Activated CD4-positive, alpha-beta T cell treated with anti-CD3 and anti-CD28 coated beads, Interleukin-2, Interleukin-6, amounts not matched to agents 100 ng/mL and 50 ng/mL, durations not matched to agents 16 hours and 8 hours (primary cell): ENCODE measurements around the gene TPSG1.
"Not testable (repeated sequence)": the region's sequence is repeated elsewhere in the genome, so short reads cannot be mapped to it uniquely, and the experiment has no call there.

ENCODE experiments used
- DNase-seq: peaks from one replicate; pipeline ENCODE4 v3.0.0-alpha.2; 2020

Gene TPSG1

GRCh38 chr16:1230084-1230470 is 5.0 kb upstream of the TPSG1 start, which contains the start of gene TPSB2:
TSS of gene TPSB2 (minus strand) at chr16:1230184. CDS start at chr16:1229951, 233 bp downstream.
- not testable (repeated sequence) for DNase-seq

- not testable (repeated sequence) for DNase-seq
Observed at GRCh38 chr16:1229476-1229875, 4.4 kb upstream of the TPSG1 start.

DNA sequence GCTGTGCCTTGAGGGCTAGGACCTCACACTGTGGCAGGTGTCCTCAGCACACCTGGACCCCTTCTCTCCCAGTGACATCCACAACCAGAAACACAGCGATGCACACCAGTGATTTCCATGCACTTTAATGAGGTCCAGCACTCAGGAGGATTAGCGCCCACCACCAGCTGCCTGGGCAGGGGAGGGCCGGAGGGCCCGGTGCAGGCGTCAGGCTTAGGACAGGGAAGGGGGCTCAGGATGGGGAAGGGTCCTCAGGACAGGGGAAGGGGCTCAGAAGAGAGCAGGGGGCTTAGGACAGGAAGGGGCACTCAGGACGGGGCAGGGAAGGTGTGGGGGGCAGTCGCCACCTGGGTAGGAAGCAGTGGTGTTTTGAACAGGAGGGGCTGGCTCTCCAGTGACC is 3.2 kb upstream of the TPSG1 start:
- not testable (repeated sequence) for DNase-seq

GRCh38 chr16:1226692-1227091 is 1.6 kb upstream of the TPSG1 start:
- DNase-seq = not testable (repeated sequence)

GRCh38 chr16:1225728-1226311 is 752 bp upstream of the TPSG1 start:
- not testable (repeated sequence) for DNase-seq

- no peak for DNase-seq
Observed at GRCh38 chr16:1224558-1224957, 510 bp downstream of the TPSG1 start.

DNA sequence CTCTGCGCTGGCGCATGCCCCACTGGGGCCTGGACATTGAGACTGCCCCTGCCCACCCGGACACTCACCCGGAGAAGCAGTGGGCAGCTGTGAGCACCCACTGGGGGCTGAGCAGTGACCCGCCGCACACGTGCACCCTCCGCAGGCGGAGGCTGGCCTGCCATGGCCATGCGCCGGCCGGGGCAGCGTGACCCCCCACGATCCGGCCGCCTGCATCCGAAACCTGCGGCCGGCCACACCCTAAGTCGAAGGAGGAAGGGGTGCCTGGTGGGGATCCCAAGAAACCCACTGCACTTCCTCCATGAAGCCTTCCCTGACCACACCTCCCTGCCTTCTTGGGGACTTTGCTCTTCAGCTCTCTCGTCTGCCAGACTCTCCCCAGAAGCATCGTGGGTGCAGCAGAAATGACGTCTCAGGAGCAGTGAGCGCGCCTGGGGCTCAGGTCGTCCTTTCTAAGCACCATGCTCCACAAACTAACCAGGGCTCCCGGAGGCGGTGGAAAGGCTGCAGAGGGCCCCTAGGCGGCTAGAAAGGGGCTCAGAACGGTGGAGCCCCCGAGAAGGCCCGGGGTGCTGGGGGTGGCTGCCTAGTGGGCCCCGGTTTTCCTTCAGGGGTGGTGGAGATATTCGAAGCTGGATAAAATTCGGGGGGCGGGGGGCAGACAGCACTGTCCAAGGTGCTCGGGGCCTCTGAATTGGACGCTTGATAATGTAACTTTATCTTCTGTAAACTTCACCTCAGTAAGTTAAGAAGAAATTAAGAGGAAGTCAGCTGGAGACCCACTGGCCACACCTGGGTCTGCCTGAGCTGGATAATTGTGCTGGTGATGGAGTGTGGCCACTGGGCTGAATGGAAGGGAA is 1.5 kb downstream of the TPSG1 start:
- no peak for DNase-seq

DNA sequence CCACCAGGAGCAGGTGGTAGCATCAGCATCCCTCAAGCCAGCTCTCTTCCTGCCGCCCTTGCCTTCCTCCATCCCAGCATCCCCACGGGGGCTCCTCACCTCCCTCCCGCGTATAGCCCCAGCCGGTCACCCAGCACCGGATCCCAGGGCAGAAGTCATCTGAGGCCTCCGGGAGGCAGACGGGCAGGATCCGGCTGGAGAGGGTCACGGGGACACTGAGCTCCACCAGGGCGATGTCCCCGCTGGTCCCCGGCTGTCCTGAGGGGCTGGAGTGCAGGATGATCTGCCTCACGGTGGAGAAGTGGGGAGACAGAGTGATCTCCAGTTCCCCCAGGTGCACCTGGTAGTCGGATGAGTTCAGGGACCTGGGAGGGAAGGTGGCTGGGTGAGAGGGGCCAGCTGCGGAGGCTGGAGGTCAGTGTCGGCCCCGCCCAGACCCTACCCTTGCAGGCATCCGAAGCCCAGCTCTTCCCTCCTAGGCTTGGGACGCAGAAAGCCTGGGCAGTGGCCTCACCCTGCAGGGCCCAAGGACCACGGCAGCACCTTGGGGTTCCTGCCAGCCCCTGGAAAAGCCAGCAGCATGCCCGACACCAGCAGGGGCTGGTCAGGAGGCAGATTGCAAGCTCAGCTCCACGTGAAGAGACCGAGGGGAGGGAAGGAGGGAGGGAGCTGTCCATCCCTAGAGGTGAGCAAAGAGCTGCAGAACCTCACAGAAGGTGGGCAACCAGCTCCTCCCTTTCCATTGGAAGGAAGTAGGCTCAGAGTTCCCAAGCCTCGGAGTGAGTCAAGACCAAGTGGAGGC is 2.3 kb downstream of the TPSG1 start:
- DNase-seq = no peak

- DNase-seq = no peak
Observed at GRCh38 chr16:1221628-1222552, 3.2 kb downstream of the TPSG1 start.

DNA sequence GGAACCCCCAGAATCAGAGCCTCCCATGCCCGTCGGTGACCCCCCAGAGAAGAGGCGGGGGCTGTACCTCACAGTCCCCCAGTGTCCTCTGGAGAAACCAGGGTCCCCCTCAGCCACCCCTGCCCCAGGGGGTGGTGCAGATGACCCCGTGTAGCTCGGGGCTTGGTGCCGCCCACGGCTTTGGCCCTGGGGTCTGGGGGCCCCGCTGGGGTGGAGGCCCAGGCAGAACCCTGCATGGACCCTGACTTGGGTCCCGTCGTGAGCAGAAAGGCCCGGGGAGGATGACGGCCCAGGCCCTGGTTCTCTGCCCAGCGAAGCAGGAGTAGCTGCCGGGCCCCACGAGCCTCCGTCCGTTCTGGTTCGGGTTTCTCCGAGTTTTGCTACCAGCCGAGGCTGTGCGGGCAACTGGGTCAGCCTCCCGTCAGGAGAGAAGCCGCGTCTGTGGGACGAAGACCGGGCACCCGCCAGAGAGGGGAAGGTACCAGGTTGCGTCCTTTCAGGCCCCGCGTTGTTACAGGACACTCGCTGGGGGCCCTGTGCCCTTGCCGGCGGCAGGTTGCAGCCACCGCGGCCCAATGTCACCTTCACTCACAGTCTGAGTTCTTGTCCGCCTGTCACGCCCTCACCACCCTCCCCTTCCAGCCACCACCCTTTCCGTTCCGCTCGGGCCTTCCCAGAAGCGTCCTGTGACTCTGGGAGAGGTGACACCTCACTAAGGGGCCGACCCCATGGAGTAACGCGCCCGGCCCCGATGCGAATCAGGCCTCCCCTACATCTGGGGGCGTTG is 4.0 kb downstream of the TPSG1 start:
- no peak for DNase-seq

GRCh38 chr16:1220098-1220728 is 4.9 kb downstream of the TPSG1 start:
- no peak for DNase-seq

DNA sequence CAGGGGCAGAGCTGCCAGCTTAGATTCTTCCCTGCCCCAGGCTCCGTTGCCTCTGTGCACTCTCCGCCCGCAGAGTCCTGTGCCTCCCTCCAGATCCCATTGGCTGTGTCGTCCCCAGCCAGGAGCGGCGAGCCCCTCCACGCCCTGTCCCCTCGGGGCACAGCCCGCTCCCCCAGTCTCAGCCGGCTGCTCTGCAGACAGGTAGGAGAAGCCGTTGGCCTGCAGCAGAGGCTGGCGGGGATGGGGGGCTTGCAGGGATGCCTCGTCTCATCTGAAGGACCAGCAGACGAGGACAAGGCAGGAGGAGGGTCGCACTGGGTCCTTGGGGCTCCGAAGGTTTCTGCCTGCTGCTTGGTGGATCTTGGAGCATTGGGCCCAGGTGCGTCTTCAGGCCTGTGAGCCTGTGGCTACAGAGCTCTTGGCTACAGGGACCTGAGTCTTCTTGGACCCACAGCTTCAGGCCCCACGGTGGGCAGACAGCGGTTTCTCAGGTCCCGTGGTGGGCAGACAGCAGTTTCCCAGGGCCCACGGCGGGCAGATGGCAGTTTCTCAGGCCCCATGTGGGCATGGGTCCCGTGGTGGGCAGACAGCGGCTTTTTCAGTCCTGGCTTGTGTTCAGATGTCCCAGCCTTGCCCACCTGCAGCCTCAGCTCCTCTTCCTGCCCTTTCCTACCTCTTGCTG is 6.0 kb downstream of the TPSG1 start:
- no peak for DNase-seq

DNA sequence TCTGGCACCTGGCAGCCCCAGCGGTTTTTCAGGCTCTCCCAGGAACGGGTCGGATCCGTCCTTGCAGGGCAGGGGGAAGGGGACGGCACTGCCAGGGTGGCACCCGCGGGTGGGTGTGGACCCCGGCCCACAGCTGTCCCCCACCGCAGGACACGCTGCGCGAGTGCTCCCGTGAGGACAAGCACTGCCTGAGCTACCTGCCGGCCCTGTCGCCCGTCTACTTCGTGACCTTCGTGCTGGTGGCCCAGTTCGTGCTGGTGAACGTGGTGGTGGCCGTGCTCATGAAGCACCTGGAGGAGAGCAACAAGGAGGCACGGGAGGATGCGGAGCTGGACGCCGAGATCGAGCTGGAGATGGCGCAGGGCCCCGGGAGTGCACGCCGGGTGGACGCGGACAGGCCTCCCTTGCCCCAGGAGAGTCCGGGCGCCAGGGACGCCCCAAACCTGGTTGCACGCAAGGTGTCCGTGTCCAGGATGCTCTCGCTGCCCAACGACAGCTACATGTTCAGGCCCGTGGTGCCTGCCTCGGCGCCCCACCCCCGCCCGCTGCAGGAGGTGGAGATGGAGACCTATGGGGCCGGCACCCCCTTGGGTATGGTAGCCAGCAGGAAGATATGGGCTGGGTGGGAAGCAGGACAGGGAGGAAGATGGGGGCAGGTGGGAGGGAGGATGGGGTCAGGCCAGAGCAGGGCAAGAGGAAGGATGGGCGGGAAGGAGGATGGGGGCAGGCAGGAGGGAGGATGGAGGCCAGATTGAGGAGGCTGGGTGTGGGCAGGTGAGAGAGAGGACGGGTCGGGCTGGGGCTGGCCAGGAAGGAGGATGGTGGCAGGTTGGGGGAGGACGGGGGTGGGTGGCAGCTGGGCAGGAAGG is 6.8 kb downstream of the TPSG1 start:
- no peak for DNase-seq

DNA sequence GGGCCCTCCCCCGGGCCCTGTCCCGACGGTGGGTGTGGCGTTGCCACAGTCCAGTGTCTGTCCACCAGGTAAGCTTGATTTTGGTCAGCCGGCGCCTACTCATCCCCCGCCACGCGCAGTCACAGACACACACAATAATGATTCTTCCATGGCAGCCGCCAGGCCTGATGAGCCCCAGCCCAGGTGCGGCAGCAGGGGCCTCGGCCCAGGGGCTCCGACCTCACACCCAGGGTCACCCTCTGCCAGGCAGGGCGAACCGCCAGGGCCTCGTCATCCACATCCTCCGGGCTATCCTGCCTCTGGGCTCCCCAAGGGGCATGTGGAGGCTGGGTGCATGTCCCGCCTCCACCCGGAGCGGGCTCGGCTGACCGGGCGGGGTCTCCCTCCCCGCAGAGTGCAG is 7.5 kb downstream of the TPSG1 start:
- no peak for DNase-seq

- no peak for DNase-seq
Observed at GRCh38 chr16:1216681-1217400, 8.2 kb downstream of the TPSG1 start.

GRCh38 chr16:1216296-1216619 is 8.8 kb downstream of the TPSG1 start:
- DNase-seq = no peak

DNA sequence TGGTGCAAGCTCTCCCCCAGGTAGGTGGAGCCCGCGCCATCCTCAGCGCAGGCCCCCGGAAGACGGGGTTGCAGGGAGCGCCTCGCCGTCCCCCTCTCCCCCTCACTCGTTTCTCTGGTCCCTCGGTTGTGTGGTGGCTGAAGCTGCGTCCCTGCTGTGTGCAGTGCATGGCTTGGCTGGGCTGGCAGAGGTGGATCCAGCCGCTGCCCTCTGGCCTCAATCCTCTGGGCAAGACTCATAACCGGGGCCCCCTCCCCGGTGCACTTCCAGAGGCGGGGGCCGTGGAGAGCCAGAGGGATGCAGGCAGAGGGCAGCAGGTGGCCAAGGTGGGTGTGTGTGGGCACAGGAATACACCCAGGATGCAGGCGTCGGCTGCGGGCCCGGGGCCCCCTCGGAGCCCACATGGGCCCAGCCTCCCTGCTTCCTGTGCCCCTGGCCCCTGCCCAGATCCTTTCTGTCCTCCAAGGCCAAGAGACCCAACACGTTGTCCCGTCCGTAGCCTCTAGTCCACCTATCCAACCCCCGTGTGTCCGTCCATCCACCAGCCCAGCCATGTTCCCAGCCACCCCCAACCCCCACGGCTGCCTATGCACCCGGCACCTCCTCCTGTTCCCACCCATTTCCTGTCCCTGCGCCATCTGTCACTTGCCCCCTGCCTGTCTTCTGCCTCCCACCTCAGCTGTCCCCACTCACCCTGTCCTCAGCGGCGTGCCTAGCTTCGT is 9.3 kb downstream of the TPSG1 start:
- no peak for DNase-seq

- DNase-seq = no peak
Observed at GRCh38 chr16:1214719-1215118, 10.3 kb downstream of the TPSG1 start.
